Measurements from ENCODE around the gene CPLANE1.

- no peak for TF ChIP-seq CTCF (optimal IDR thresholded peaks at IDR 0.05 in 1 of 3, IDR thresholded peaks at IDR 0.05 in 1 of 3, conservative IDR thresholded peaks at IDR 0.05 in 1 of 3; ENCODE audit: extremely low read depth in 1 of 3, insufficient read depth in 2 of 3, low read length in 3 of 3)
- TF ChIP-seq EZH2 (IDR thresholded peaks at IDR 0.05; ENCODE audit: low read length), result no peak
Measured at GRCh38 chr5:37174928-37175327, 74.2 kb downstream of the CPLANE1 start.
